ENCODE measurements around the gene TNP2.

Gene TNP2

DNA sequence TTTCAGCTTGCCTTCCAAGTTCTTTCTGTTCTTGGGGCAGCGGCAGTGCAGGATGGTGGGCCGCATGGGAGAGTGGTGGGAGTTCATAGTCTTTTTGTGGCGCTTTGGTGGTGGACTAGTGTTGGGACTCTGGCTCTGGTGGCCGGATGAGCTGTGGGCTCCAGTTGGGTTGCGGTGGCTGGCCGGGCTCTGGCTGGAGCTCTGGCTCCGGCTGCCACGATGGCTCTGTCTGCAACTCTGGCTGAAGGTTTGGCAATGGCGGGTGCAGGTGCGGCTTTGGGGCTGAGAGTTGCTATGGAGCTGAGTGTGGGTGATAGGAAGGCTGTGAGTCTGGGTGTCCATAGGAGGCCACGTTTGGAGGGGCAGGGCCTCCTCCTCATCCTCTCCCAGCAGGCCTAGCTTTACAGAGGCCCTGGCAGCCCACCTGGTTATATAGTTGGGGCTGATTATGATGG is at the start of gene TNP2:
Gene TNP2, minus strand, starts transcription at position 405 of the 455 bp plus-strand sequence. Its CDS starts 63 bp downstream, at position 342.
- no peak for DNase-seq (ENCODE audit: low read depth)

DNA sequence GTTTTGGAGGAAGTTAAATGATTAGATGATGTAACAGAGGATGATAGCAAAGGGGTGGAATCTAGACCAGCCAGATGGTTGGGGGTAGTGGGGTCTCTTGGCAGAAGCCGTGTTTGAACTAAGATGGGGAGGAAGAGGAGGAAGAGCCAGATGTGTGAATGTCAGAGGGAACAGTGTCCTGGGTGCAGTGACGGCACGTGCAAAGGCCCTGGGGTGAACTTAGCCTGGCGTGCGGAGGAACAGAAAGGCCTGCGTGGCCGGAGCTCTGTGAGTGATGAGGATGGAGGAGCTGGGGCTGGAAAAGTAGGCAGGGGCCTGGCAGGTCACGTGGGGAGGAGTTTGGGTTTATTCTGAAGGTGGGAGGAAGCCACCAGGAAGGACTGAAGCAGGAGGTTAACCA is 49.7 kb upstream of the TNP2 start:
- no peak for DNase-seq (ENCODE audit: low read depth)

DNA sequence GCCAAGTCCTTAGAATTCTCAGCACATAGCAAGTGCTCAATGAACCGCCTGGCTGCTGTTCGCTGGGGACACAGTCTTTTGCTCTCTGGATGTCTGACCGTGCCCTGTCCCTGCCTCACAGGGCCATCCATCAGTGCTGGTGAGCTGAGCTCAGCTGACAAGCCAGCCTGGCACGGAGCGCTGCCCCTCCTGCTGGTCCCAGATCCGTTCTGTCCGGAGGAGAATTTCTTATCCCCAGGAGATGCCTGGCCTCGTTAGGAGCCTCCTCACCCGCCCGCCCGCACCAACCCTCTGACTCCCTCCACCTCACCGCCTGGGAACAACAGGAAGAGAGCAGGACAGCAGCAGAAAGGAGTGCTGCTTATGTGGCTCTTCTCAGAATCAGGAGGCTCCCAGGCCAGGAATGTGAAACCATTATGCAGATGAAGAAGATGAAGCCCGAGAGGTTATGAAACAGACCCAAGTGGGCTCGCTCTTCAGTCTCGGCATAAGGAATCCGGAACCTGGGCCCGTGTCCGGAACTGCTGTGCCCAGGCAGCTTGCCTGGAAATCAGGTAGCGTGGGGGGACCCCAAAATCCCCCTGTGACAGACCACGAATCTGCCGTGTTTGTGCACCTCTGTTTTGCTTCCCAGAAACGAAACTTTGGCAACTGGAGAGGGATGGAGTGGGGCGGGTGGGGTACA is 47.3 kb upstream of the TNP2 start:
- DNase-seq (ENCODE audit: low read depth): no peak

DNA sequence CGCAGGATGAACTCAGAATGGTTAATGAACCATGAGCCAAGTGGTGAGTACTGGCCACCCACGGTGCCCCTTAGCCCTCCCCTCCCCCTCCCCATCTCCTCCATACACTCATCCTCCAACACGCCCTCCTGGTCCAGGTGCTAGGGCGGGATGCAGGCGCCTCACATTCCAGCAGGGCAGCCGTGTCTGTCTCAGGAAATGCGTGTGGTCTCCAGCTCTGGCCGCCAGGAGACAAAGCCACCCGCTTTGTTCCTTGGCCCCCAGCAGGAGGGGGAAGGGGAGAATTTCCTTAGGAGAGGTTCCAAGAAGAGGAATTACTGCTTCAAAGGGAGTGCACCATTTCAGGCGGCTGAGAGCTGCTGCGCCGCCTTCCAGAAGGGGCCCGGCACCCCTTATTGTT is 46.4 kb upstream of the TNP2 start:
- DNase-seq (ENCODE audit: low read depth): peak; percentile 59

DNA sequence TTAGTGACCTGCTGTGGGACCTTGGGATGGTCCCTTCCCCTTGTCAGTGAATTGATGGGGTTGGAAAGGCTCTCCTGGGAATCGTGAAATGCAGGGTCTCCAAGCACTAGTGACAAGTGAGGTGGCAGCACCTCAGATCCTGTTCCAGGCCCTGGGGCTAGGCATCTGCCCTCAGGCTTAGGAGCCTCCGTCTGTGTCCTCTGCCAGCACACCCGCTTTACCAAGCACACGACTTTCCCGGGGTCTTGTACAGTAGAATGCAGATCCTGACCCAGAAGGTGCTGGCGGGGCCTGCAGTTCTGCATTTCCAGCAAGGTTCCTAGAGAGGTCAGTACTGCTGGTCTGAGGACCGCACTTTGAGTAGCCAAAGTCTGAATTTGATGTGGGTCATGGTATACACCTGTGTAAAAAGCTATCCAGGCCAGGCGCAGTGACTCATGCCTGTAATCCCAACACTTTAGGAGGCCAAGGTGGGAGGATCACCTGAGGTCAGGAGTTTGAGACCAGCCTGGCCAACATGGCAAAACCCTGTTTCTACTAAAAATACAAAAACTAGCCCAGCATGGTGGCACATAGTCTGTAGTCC is 45.3 kb upstream of the TNP2 start:
- DNase-seq (ENCODE audit: low read depth): no peak

DNA sequence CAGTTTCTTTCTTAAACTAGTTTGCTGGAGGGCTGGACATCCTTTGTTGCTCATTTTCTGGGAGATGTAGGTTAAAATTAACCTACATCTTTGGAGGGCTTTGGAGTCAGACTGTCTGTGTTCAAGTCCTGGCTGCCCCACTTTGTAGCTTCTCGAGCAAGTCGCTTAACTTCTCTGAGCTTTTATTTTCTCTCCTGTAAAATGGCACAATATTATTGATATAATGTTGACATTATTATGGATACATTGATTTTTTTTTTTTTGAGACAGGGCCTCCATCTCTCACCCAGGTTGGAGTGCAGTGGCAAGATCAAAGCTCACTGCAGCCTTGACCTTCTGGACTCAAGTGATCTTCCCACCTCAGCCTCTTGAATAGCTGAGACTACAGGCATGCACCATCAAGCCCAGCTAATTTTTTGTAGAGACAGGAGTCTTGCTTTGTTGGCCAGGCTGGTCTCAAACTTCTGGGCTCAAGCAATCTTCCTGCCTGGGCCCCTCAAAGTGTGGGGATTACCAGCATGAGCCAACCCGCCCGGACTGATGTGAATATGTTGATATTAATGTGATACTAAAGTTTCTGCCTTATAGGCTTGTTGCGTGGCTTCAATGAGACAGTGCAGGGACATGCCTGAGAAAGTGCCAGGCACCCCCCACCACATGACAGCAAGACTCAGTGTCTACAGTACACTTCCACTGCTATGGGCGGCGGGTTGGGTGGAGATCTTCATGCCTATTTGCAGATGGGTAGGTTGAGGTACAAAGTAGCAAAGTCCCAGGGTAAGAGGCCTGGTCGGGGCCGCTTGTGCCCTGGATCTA is 44.6 kb upstream of the TNP2 start:
- no peak for DNase-seq (ENCODE audit: low read depth)

DNA sequence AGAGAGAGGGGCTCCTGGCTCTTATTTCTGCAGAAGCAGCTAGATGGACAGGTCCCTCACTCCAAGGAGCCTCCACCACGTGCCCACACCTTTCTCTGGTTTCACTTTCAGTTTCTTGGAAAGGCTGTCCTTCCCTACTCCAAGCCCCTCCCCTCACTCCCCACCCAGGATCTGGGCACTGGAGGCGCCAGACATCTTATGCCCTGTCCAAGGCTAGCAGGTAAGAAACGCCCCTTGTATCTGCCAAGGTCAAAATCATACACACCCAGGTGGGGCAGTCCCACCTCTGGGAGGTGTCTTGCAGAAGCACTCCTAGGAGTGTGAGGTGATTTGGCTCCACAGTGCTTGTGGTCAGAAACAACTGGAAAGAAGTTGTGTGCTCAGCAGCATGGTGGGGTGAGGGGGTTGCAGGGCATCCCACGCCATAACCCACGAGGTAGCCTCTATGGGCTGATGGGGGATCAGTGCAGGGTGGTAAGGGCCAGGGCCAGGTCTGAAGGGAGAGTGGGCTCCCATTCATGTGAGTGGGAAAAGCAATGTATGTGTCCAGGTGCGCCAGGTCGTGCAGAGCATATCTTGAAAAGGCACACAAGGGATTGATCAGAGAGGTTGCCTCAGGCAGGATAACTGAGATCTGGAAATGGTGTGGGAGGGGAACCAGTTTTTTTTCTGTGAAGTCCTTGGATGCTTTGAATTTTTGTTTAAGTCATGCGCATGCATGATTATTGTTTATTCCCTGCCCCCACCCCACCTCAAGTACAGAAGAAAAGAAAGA is 43.8 kb upstream of the TNP2 start:
- DNase-seq (ENCODE audit: low read depth): peak; percentile 60

DNA sequence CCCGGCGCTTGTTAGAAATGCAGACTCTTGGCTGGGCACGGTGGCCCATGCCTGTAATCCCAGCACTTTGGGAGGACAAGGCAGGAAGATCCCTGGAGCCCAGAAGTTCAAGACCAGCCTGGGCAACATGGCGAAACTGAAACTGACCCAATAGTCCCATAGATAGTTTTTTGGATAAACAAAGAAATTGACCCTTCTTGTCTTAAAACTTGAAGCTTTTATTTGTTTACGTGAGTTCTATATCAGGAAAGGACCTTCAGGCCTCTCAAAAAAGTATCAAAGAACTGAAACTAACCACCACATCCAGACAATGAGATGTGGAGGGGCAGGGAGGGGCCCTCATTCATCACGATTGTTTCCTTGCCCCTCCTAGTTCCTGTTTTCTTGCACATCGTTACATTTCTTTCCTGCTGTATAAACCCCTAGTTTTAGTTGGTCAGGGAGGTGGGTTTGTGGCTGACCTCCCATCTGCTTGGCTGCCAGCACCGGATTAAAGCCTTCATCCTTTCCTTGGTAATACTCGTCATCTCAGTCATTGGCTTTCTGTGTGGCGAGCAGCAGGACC is 42.0 kb upstream of the TNP2 start:
- DNase-seq (ENCODE audit: low read depth): no peak

DNA sequence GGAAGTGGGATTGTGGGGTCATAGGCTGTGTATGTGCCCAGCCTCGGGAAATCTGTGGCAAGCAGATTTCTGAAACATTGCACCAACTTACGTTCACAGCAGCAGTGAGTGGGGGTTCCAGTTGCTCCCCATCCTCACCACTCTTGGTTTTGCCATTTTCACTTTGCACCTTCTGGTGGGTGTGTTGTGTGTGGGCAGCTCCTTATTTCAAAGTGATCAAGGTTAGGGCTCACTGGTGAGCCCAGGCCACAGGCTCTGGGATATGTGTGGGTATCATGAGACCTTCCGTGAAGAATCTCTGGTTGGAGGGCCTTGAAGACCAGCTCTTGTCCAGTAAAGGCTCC is 41.5 kb upstream of the TNP2 start:
- DNase-seq (ENCODE audit: low read depth): no peak

DNA sequence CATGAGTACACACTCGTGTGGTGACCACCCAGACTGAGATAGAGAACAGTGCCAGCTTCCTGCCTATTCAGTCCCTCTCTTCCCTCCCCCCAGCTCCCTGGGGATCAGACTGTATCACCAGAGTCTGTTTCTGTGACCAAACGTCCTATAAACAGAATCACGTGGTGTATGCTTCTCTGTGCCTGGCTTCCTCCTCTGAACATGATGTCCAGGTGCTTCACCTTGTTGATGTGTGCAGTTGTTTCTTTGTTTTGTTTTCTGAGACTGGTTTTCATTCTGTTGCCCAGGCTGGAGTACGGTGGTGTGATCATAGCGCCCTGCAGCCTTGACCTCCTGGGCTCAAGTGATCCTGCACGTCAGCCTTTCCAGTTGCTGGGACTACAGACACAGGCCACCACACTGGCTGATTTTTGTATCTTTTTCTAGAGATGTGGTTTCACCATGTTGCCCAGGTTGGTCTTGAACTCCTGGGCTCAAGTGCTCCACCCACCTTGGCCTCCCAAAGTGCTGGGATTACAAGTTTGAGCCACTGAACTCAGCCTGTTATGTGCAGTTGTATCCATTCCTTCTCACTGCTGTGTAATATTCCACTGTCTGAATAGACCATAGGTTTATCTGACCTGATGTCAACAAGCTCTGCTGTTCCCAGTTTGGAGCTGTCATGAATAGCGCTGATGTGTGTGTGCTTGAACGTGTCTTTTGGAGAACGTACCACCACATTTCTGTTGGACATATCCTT is 40.9 kb upstream of the TNP2 start:
- no peak for DNase-seq (ENCODE audit: low read depth)

DNA sequence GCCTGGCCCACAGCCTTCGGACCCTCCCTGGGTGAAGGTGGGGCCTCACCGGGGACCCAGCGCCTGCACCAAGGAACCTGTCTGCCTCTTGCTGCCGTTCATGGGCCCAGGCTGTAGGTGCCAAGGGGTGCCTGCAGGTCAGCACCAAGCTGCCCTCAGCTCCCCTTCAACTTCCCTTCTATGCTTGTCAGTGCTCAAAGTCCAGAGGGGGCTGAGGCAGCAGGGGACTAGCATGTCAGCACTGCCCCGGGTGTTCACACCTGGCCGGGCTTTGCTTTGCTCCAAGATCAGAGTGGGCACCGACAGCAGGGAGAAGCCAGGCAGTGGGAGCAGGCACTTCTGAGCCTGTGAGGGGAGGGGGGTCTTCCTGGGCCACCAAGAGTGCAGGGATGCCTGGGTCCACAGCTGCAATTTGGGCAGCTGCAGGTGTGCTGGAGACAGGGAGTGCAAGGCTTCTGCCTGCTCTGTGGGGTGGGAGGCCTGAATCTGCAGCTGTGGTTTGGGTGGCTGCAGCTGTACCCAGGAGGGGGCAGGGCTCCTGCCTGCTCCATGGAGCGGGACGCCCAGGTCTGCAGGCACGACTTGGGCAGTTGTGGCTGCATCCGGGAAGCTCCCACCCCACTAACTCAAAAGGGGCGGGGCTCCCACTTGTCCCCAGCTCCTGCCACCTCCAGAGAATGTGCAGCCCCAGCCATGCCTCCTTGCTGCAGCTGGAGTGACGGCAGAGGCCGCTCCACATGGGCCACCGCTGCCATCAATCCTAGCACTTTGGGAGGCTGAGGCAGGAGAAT is 39.6 kb upstream of the TNP2 start:
- DNase-seq (ENCODE audit: low read depth): no peak

DNA sequence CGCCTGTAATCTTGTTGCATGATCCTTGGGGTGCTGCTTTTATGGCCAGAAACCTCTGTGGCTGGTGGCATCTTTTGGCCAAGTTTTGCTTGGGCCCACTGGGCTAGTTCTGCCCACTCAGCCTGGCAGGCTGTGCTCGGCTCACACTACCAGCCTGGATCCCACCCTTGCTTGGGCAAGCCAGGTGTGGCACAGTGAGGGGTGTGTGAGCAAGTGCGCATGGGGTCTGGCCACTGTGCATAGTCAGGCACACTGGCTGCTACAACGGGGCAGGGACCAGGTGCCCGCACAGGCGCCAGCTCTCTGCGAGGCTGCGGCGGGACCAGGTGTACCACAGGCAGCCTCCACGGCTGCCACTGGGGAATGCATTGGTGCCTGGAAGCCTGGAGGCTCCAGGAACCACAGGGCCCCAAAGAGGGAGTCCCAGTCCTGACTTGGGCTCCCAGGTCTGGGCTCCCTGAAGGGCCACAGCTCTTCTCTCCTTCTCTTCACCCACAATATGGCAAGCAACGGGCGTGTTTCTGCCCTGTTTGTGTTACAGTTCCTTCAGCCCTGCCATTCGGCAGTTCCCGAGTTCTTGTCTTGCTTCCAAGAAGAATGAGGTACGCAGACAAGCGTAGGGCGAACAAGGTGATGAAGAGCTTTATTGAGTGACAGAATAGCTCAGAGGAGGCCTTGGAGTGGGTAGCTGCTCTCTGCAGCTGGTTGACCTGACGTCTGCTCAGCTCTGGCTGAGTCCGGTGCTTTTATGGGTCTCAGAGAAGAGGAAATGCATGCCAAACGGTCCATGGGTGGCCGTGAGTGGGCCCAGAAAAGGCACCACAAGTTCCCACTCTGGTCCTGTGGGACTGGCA is 38.7 kb upstream of the TNP2 start:
- no peak for DNase-seq (ENCODE audit: low read depth)

DNA sequence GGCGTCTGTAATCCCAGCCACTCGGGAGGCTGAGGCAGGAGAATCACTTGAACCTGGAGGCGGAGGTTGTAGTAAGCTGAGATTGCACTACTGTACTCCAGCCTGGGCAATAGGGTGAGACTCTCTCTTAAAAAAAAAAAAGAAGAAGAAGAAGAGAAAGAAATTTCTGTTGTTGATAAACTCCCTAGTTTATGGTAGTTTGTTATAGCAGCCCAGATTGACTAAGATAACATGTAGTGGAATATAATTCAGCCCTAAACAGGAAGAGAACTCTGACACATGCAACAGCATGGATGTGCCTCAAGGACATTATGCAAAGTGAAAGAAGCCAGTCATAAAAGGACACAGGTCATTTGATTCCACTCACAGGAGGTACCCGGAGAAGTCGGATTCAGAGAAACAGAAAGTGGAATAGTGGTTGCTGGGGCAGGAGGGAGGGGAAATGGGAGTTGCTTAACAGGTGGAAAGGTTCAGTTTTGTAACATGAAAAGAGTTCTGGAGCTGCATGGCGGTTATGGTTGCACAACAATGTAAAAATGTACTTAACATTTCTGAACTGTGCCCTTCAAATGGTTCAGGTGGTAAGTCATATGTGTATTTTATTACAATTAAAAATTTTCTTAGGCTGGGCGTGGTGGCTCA is 38.0 kb upstream of the TNP2 start:
- DNase-seq (ENCODE audit: low read depth): no peak

DNA sequence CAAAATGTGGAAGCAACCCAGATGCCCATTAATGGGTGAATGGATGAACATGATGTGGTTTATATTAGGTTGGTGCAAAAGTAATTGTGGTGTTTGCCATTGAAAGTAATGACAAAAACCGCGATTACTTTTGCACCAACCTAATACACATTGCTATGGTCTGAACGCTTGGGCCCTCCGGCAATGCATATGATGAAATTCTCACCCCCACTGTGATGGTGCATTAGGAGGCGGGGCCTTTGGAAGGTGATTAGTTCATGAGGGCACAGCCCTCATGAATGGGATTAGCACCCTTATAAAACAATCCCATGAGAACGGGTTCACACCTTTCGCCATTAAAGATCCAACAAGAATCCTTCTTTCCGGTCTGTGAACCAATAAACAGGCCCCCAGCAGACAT is 37.3 kb upstream of the TNP2 start:
- no peak for DNase-seq (ENCODE audit: low read depth)

DNA sequence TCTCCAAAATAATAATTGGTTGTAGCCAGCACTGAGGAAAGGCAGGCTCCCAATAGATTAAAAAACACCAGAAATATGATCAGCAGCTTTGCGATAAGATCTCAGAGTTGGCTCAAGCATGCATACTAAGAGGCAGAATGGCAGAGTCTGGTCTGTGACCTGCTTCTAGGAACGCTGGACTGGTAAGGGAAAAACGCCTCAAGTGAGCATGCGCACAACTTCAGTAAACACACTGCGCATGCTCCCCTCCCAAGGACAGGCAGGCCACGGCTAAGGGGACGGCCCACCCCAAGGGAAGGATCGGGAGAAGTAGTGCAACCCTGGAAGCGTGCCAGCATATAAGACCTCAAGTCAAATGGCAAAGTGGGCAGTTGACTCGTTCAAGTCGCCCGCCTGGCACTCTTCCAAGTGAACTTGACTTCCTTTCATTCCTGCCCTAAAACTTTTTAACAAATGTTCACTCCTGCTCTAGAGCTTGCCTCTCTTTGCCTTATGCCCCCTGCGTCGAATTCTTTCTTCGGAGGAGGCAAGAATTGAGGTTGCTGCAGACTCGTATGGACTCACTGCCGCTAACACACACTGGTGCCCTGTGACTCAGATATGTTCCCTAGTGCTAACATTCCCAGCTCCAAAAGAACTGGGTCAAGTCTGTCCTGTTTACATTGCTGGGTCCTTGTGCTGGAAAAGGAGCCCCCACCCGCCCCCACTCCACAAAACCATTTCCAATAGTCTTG is 34.4 kb upstream of the TNP2 start:
- no peak for DNase-seq (ENCODE audit: low read depth)

DNA sequence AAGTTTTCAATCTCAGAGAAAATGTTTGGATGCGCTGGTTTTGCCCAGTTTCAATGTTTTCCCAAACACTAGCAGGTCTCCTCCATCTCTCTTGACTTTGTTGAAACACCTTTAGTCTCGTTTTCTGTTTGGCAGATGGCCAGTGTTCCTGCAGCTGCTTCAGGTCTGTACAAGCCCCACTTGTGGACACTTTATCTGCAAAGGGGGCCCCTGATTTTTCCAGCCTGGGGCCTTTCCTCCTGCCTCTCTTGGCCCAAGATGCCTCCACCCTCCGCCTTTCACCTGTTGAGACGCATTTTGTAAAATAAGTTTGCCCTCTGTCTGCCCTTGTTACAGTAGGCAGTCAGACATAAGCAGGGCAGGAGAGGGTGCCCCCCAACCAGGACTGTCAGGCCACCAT is 33.9 kb upstream of the TNP2 start:
- DNase-seq (ENCODE audit: low read depth): no peak

DNA sequence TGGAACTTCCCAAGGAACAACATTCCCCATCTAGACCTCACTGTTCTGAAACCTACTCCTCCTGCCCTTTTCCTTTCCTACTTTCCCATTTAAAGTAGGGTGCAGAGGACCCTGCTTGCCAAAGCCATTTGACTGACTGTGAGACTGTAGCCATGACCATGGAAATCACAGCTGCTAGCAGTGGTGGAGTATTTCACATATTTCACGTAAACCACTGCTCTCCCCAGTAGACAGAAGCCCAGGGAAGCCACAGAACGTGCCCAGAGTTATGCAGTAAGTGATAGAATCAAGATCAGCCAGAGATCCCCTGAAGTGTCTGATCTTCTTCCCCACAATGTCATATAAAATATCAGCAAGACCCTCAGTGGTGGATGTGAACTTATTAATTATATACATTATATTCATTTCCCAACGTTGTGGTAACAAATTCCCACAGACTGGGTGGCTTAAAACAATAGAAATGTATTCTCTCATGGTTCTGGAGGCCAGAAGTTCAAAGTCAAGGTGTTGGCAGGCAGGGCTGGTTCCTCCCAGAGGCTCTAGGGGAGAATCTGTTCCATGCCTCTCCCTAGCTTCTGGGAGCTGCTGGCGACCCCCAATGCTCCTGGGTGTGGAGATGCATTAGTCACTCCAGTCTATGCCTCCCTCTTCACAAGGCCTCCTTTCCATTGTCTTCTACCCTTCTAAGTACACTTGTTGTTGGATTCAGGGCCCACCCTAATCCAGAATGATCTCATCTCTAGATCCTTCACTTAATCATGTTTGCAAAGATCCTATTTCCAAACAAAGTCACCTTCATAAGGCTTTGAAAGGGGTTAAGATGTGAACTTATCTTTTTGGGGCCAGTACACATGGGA is 32.7 kb upstream of the TNP2 start:
- no peak for DNase-seq (ENCODE audit: low read depth)

DNA sequence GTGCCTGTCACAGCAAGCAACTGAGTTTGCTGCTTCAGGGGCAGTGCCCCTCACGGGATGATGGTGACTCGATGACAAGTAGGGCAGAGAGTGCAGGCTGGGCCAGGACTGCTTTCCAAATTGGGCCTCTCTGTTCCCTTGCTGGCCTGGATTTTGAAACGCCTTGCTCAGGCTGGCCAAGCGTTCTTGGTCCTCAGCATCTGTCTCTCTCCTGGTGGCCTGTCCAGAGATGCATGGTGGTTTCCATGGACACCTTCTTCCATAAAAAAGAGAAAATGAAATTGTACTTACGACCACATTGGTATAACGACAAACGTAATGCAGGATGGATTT is 31.4 kb upstream of the TNP2 start:
- DNase-seq (ENCODE audit: low read depth): no peak

All from non-pigmented ciliary epithelial cell (primary cell).